ENCODE results near the gene NOXO1.

The NOXO1 gene

DNA sequence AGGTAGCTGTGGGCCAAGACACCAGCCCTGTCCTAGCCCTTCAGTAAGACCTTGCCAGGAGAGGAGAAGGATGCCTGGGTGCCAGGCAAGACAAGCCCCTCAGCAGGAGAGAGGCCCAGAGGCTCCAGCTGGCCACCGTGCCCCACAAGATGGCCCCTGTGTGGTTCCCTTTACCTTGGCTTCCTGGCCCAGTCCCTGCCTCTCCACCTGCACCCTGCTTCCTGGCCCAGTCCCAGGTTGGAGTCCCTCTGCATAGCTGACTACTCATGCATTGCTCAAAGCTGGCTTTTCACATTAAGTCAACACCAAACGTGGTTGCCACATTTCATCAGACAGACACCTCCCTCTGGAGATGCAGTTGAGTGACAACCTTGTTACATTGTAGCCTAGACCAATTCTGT, 12.5 kb upstream of the NOXO1 start:
- DNase-seq = no peak

GRCh38 chr16:1992704-1993317, 11.5 kb upstream of the NOXO1 start:
- no peak for DNase-seq

DNA sequence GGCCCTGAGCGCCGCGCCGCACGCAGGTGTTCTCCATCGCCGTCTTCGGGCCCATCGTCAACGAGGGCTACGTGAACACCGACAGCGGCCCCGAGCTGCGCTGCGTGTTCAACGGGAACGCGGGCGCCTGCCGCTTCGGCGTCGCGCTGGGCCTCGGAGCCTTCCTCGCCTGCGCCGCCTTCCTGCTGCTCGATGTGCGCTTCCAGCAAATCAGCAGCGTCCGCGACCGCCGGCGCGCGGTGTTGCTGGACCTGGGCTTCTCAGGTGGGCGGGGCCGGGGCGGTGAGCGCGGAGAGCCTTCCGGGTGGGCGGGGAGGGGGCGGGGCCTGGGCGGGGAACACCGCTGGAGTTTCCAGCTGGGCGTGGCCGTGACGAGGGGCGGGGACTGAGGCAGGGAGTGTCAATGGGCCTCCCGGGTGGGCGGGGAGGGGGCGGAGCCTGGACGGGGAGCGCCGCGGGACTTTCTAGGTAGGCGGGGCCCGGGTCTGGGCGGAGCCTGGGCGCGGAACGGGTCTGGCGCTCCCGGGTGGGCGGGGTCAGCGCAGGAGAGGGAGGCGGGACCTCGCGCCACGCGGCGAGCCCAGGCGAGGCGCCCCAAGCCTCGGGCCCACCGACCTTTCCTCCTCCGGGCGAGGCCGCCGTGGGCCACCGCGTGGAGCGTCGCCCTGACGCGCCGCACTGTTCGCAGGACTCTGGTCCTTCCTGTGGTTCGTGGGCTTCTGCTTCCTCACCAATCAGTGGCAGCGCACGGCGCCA, 10.9 kb upstream of the NOXO1 start:
- no peak for DNase-seq

DNA sequence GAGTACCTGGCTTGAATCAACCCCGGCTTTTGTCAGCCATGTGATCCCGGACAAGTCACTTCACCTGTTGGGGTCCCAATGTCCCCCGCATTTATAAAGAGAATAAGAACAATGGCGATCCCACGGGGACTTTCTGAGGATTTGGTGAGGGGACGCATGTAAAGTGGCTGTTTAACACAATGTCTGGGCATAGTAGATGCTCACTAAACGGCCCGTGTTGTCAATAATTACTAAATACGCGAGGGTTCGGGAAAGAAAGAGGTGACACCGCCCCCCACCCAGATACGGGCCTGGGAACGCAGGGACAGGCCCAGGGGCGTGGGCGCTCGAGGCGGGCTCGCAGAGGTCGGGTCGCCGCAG, 10.3 kb upstream of the NOXO1 start:
- DNase-seq = no peak

GRCh38 chr16:1991135-1991551, 9.9 kb upstream of the NOXO1 start:
- no peak for DNase-seq

- peak; percentile 41 for DNase-seq
Measured at GRCh38 chr16:1990351-1991134, 9.3 kb upstream of the NOXO1 start.

DNA sequence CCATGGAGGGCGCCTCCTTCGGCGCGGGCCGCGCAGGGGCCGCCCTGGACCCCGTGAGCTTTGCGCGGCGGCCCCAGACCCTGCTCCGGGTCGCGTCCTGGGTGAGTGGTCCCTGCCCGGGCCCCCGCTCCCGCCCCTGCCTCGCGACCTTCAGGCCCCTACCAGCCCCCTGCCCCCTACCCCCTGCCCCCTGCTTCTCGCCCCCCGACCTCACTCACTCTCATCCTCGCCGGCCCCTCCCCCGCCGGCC, 8.8 kb upstream of the NOXO1 start:
- no peak for DNase-seq

GRCh38 chr16:1989209-1990100, 8.2 kb upstream of the NOXO1 start, which contains the start of gene SYNGR3:
SYNGR3 (plus strand) TSS chr16:1989970; CDS start chr16:1990103, 133 bp downstream.
- DNase-seq = peak; percentile 33

- no peak for DNase-seq
Measured at GRCh38 chr16:1987198-1987597, 5.9 kb upstream of the NOXO1 start.

DNA sequence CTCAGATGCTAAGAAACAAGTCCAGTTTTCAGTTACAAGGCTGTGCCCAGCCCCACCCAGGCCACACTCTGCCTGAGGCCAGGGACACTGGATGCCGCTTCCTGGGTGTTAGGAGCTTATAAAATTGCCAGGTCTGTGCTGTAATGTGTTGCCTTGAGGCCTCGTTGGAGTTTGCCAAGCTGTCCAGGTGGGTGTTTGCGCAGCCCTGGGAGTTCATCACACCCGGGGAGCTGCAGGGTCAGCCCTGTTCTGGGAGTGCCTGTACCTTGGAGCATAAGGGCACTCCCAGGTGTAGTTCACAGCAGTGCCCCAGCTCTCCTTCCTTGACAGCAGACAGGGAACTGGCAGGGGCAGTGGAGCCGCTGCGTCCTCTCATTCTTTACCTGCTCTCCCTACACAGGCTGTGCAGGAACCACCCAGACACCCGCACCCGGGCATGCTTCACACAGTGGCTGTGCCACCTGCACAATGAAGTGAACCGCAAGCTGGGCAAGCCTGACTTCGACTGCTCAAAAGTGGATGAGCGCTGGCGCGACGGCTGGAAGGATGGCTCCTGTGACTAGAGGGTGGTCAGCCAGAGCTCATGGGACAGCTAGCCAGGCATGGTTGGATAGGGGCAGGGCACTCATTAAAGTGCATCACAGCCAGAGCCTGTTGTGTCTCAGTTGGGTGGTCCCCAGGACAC, 4.3 kb upstream of the NOXO1 start:
- no peak for DNase-seq

DNA sequence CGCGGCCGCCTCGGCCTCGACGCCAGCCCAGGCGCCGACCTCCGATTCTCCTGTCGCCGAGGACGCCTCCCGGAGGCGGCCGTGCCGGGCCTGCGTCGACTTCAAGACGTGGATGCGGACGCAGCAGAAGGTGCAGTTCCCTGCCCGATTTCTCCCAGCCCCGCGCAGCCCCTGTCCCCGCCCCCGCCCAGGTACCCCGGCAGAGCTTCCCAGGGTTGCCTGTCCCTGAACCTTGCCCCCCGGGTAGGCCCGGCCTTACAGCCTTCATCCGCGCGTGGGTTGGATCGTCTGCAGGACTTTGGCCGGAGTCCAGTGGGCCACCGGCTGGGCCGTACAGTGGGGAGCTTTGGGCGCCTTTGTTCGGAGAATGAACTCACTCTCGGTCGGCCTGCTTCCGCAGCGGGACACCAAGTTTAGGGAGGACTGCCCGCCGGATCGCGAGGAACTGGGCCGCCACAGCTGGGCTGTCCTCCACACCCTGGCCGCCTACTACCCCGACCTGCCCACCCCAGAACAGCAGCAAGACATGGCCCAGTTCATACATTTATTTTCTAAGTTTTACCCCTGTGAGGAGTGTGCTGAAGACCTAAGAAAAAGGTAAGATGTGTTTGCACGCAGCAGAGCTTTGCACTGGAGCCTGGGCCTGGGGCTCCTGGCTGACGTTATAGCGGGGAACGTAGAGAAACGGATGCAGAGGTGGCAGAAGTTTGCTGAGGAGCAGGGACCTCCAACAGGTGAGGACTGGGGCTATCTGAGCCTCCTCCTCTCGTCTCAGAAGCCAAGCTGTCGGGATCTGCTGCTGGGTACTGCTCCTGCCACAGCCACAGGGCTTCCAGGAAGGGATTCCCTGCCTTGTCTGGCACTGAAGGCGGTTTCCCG, 3.3 kb upstream of the NOXO1 start:
- no peak for DNase-seq

DNA sequence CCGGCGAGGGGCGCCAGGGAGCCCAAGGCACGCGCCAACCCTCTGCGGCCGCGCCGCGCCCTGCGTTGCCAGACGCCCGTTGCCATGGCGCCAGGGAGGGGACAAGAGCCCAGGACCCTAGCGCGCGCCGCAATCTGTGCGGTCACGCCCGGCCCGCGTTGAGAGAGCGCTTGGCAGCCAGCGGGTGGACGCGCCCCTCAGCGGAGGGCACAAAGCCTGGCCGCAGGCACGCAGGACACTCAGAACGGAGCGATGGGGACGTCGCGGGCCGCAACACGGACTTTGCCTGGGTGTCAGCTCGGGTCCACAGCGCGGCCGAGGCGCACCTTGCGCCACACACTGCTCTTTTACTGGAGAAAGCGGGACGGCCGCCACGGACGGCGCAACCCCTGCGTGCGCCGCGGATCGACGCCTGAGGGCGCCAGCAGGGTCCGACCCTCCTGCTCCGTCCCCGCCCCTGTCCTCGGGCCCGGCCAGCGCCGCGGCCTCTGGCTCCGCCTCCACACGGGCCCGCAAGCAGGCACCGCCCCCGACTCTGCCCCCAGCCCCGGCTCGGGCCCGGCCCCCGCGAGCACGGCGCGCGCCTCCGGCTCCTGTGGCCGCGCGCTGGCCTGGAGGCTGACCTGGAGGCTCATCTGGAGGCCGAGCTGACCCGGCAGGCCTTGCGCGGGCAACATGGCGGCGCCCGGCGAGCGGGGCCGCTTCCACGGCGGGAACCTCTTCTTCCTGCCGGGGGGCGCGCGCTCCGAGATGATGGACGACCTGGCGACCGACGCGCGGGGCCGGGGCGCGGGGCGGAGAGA, 2.5 kb upstream of the NOXO1 start, which contains the start of gene GFER:
TSS of gene GFER (plus strand) at position 650 of the 803 bp plus-strand sequence. CDS start at position 676, 26 bp downstream.
- DNase-seq = peak; percentile 66

GRCh38 chr16:1982991-1983543, 1.8 kb upstream of the NOXO1 start:
- DNase-seq = no peak

- no peak for DNase-seq
Measured at GRCh38 chr16:1982013-1982433, 754 bp upstream of the NOXO1 start.

DNA sequence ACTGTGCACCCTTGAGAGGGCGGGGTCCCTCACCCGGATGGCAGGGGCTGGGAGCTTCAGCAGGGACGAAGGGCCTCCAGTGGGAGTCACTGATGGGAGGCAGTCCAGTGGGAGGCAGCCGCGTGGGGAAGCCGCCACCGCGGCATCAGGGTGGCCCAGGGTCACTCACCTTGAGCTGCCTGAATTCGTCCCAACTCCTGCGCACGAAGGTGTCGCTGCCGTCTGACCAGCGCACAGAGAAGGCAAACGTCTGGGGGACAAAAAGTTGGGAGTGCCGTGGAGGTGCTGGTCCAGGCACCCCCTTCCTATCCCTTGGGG, 540 bp downstream of the NOXO1 start:
- DNase-seq = no peak

DNA sequence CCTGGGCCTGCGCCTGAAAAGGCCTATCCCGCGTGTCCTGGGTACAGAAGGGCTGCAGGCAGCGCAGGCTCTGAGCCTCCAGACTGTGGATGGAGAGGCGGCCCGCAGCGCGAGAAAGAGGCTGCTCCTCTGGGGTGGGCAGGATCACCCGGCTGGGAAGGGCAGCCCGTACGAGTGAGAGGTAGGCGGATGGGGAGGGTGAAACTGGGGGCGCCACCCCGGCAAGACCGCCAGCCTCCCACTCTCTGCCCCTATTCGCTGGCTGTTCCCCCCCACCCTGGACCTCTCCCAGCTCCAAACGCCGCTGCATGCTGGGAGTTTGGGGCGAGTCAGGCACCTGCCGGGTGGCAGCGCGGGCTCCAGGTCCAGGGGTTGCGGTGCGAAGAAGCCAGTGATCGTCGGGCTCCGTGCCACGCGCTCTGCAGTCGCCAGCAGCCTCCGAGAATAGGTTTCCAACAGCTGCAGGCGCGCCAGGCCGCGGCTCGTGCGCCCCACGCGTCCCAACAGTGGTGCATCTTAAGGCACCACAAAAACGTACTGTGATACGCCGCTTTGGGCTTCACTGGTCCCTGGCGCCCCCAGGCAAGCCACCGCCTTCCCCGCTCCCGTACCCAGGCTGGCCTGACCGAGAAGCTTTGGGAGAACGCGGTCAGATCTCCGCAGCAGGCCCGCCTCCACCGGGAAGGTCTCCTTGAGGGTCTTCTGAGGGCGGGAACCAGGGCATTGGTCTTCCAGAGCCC, 1.1 kb downstream of the NOXO1 start:
- DNase-seq = no peak

DNA sequence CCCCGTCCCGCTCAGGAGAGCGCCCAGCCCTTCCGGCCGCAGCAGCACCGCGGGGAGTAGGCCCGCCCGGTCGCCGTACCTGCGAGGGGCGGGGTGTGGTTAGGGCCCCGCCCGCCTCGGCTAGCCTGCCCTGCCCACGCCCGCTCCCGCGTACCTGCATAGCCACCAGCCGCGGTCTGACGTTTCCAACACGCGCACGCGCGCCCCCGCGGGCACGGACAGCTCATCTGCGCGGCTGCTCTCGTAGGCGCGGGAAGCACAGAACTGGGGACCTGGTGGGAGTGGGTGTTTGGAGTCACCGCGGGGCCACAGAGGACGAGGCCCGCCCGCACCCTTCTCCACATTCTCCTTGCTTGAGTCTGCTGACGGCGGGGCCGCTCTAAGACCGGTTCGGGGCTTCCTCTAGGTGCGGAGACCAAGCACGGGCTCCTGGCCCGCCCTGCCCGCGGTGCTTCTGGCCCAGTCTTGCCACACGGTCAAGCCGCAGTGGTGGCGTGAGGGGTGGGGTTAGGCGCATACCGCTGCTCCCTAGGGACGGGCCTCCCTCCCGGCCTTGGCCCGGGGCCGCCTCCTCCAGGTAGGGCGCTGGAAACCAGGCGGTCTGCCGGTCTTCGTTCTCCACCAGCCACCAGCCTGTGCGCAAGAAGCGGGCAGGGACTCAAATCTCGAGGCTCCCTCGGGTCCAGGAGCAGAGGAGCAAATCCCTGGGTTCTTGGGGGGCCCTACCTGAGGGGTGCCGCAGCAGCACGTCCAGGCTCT, 1.8 kb downstream of the NOXO1 start:
- peak; percentile 65 for DNase-seq

DNA sequence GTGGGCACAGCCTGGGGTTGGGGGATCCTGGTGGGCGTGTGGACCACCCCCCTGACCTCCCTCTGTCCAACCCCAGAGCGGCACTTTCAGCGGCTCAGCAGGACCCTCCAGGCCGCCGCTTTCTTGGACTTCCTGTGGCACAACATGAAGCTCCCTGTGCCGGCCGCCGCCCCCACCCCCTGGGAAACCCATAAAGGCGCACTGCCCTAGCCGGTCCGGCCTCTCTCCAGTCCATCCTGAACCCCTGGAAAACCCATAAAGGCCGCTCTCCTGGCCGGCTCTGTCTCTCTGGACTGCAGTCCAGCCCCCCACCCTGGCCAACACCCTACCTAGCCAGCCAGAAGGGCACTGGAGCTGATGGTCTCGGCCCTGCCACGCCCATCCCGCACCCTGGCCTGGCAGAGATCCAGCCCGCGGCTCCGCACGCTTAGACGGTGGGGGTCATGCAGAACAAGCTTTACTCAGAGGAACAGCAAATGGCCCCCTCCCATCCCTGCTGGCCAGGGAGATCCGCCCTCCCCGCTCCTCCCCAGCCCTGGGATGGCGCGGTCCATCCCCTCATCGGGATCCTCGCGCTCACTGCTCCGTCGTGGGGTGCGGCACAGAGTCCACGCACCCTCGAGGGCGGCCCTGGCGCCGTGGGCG, 2.7 kb downstream of the NOXO1 start:
- no peak for DNase-seq

Data from DMS79 treated with DMSO at 0.1 percent for 48 hours (cell line).